ENCODE measurements around the gene LRRC2. TPM values are rescaled to one million over a fixed set of nuclear protein-coding genes. Genes with fewer than 3 reads are reported as not detected.

LRRC2 gene
- total RNA-seq, 1 experiment from 2014 or later: 2.6 TPM

GRCh38 chr3:46516521-46516920 lies 49.6 kb downstream of the LRRC2 start:
- no peaks in the 10 kb centered on the region for H3K4me1 ChIP-seq (ENCODE audit: insufficient read depth, low read length)

More at GRCh38 chr3:46516521-46516920, 49.6 kb downstream of the LRRC2 start:
- H2AFZ ChIP-seq (ENCODE audit: low read length): no peak overlapping the region
- peaks cover 7% of the 10 kb centered on the region in 2 experiments; a peak in 3 of 4 replicates for H3K4me1 Mint-ChIP-seq
- H4K8ac ChIP-seq (replicated peaks; ENCODE audit: insufficient read length, low read depth, low read length): no peak overlapping the region
- no peak for TF ChIP-seq CTCF (conservative IDR thresholded peaks at IDR 0.05)
- no peaks in the 10 kb centered on the region for H4K20me1 ChIP-seq (ENCODE audit: control insufficient read depth, insufficient read depth, insufficient read length)
- H4K91ac ChIP-seq (ENCODE audit: insufficient read length, low read depth, low read length): no peak overlapping the region
- no peak overlapping the region for H2BK15ac ChIP-seq (ENCODE audit: low read depth, low read length)
- no peaks in the 10 kb centered on the region for H3K9me3 ChIP-seq (ENCODE audit: control insufficient read depth, low read depth, low read length)
- no peak overlapping the region; a peak in 1 of 5 replicates for H3K4me3 Mint-ChIP-seq
- no peak overlapping the region for H2BK12ac ChIP-seq (ENCODE audit: insufficient read length, low read depth, low read length)
- no CpG with 5 or more reads among the region's 4 CpGs for WGBS (ENCODE audit: extremely low coverage, insufficient read length, low lambda C conversion rate)
- H3K23me2 ChIP-seq (ENCODE audit: insufficient read length, low read depth, low read length, poor library complexity, severe bottlenecking): no peaks in the 10 kb centered on the region
- no peak overlapping the region for H3K4ac ChIP-seq (ENCODE audit: low read depth, low read length)
- no peaks in the 10 kb centered on the region for H3K27me3 Mint-ChIP-seq (ENCODE audit: low read depth)
- no peak overlapping the region for H3K23ac ChIP-seq (ENCODE audit: insufficient read length, low read depth, low read length)
- no peak overlapping the region for H2BK5ac ChIP-seq (ENCODE audit: insufficient read length, low read length)
- 0 out of 7 replicates have a peak, but pooled peaks cover 0 to 3% (median 0%) of the 10 kb centered on the region in 3 experiments for H3K36me3 Mint-ChIP-seq (ENCODE audit: insufficient read depth in 1 of 3, low read depth in 3 of 3)
- DNase-seq: no peak
- H2BK20ac ChIP-seq (ENCODE audit: low read depth, low read length, poor library complexity, severe bottlenecking): no peak overlapping the region
- no peak overlapping the region for H2BK120ac ChIP-seq (ENCODE audit: low read depth, low read length, poor library complexity, severe bottlenecking)
- H4K5ac ChIP-seq (ENCODE audit: insufficient read length, low read depth, low read length): no peak overlapping the region
- no peak overlapping the region for H2AK5ac ChIP-seq (ENCODE audit: insufficient read length, low read length)
- H3K27ac ChIP-seq (ENCODE audit: insufficient read length, low read depth, low read length): no peak overlapping the region
- H3T11ph ChIP-seq (ENCODE audit: low read length): no peak overlapping the region
- no peak overlapping the region for H3K56ac ChIP-seq (ENCODE audit: insufficient read length, low read depth, low read length)
- H3K18ac ChIP-seq (ENCODE audit: insufficient read length, low read depth, low read length): no peak overlapping the region
- no peak overlapping the region; the same call in 1 of the 2 replicates for H3K14ac ChIP-seq (ENCODE audit: insufficient read depth, low read length)
- no peaks in the 10 kb centered on the region for H3K79me2 ChIP-seq (ENCODE audit: insufficient read depth, low read length)
- H3K27ac Mint-ChIP-seq: peak overlapping the region in 2 of 3 experiments; percentile 8 to 44; a peak in 1 of 7 replicates
- no peak overlapping the region for H3K4me2 ChIP-seq (ENCODE audit: insufficient read depth, insufficient read length, low read length)
- no peaks in the 10 kb centered on the region for H3K27me3 ChIP-seq (ENCODE audit: insufficient read depth, low read length)
- H3K9me3 Mint-ChIP-seq: no peaks in the 10 kb centered on the region
- H3K79me1 ChIP-seq (ENCODE audit: insufficient read depth, low read depth, low read length, poor library complexity, severe bottlenecking): no peaks in the 10 kb centered on the region
- no peak overlapping the region for H3K9ac ChIP-seq (ENCODE audit: extremely low read depth, insufficient read length, low read length)
